T-helper 2 cell treated with Interferon-gamma antibody and Interleukin-4, amounts not matched to agents 100 ng/mL and 5 ng/mL, for 36 hours (primary cell): ENCODE data around the gene PPP2R1B. TPM values are rescaled to one million over a fixed set of nuclear protein-coding genes. Genes with fewer than 3 reads are reported as not detected.
"Not testable (repeated sequence)": the region's sequence is repeated elsewhere in the genome, so short reads cannot be mapped to it uniquely, and the experiment has no call there.

Experiments used
- intact Hi-C: fragments of 100-400 bp; cut with micrococcal nuclease; formaldehyde crosslinking; loops from one replicate; pipeline ENCODE4 v1.15.1; 2023
- total RNA-seq: library from RNA; stranded (reverse); gene quantifications from 2 replicates; pipeline ENCODE4 v1.2.3, GENCODE V29; 2022

Gene PPP2R1B
- total RNA-seq, 1 donor from 2014 or later: 56.3 TPM

DNA sequence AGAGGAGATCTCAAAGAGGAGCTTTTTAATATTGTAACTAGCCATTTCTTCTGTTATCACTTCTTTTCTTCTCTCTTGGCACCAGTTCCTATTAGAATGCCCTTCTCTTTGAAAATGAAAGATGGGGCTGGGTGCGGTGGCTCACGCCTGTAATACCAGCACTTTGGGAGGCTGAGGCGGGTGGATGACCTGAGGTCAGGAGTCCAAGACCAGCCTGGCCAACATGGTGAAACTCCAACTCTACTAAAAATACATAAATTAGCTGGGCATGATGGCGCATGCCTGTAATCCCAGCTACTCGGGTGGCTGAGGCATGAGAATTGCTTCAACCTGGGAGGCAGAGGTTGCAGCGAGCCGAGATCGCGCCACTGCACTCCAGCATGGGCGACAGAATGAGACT is 18.1 kb upstream of the PPP2R1B start:
- intact Hi-C loops: not testable (repeated sequence)

GRCh38 chr11:111782109-111782741 is 16.0 kb upstream of the PPP2R1B start:
- intact Hi-C loops: no loop called here

DNA sequence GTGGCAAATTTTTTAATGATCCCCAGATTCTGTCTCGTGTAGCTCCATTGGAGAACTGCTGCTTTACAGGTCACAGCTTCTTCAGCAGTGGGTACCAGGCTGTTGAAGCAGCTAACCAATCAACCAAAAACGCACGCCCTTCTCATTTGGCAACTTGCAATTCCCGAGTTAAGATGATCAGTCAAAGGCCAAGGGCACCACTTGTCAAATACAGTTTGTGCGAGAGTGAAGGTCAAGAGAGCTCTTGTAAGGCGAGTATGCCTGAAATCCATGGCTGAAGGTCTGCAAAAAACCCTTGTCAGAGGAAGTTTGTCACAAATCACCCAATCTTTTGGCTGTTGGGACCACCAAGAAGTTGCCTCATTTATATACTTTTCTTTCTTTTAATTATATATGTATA is 12.9 kb upstream of the PPP2R1B start:
- intact Hi-C loops: loop anchor here (5.0 kb wide), 1 partner anchor 327 kb away; no protein-coding TSS in a partner anchor

DNA sequence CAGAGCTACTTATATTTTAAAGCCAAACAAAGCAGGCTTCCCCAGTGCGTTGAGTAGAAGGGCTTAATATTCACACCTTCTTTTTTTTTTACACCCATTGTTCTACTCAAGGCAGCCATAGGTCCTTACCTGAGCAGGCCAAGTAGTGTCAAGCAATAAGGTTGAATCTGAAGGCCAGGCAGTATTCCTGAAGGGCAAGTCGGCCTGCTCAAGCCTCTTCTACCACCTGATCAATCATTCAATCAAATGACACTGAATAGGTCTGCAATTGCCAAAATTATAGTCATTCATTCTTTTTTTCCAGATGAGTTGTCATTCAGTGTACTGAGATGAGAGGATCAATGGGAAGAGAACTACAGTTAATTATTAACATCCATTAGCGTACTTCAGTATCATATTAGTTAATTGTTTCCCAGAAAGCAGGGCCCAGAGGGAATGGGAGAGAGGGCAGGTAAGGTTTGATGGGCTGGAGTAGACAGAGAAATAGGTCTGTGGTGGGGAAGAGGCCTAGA is 11.9 kb upstream of the PPP2R1B start:
- intact Hi-C loops: loop anchor here (5.0 kb wide), 1 partner anchor 326 kb away; no protein-coding TSS in a partner anchor

DNA sequence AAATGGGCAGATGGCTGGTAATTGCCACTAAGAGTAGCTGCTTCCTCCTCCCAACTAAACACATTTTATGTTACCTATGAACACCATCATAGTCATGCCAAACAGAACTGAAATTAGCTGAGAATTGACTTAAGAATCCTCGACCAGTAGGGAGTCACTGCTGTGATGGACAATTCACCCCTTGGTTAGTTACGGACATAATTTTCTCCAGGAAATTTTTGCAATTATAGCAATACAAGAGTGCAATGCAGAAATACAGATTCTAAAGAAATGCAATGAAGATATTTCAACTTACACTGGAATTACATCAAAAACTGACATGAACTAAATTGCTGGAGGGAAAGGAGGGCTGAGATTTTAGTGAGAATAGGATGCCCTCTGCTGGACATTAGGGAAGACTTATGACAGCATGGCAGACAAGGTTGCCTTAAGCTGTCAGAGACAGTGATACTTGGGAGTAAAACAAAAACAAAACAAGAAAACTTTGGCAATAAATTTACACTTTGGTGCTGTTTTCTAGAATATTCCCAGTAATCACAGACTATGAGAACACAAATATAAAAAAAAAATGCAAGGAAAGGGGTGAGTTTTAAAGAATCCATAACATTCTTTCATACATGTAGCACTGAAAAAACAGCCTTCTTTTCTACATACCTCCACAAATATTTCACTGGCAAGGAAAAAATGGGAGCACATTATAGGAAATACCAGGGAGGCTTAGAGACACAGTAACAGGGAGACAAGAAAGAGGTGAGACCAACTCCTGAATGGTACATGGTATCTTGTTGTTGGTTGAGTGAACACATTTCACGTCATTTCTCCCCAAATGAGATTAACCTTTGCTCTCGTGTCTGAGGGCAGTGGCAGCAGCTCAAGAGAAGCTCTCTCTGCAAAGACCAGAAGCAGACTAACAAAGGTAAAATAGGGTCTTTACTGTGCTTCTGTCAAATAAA is 11.2 kb upstream of the PPP2R1B start:
- intact Hi-C loops: loop anchor here (1.0 to 5.0 kb wide), 5 partner anchors 64 to 325 kb away; partner anchors contain the start of gene SIK2

- intact Hi-C loops: loop anchor here (1.0 to 5.0 kb wide), 5 partner anchors 65 to 324 kb away; partner anchors contain the start of gene SIK2
Observed at GRCh38 chr11:111776398-111777093, 10.4 kb upstream of the PPP2R1B start.

- intact Hi-C loops: loop anchor here (5.0 kb wide), 1 partner anchor 323 kb away; no protein-coding TSS in a partner anchor
Observed at GRCh38 chr11:111774955-111775710, 8.9 kb upstream of the PPP2R1B start.

- intact Hi-C loops: no loop called here
Observed at GRCh38 chr11:111772535-111772934, 6.3 kb upstream of the PPP2R1B start.

DNA sequence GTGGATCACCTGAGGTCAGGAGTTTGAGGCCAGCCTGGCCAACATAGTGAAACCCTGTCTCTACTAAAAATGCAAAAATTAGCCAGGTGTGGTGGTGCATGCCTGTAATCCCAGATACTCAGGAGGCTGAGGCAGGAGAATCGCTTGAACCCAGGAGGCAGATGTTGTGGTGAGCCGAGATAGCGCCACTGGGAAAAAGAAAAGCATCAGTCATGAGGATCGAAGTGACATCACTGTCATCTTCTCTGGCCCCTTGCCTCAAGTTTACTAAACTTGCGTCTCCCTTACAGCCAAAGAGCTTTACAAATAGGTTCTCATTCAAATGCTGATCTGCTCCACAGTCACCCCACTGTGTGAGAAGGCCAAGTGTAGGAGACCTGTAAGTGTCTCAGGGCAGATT is 5.0 kb upstream of the PPP2R1B start:
- intact Hi-C loops: not testable (repeated sequence)

- intact Hi-C loops: no loop called here
Observed at GRCh38 chr11:111770581-111771134, 4.5 kb upstream of the PPP2R1B start.

DNA sequence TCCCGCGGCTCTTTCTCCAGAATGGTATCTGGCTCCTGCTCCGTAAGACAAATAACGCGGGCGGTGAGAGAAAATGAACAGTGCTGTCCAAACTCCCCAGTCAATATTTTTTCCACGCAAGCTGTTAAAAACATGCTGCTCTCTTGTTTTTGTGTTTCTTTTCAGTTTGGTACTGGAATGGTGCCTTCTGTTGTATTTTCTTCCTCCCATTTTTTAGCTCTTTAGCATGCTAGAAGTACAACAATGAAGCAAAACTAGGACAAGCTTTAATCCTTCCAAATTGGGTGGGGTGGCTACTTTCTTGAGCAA is 599 bp upstream of the PPP2R1B start:
- intact Hi-C loops: loop anchor here (1.0 to 5.0 kb wide), 8 partner anchors 76 to 321 kb away; partner anchors contain the start of genes ALG9, CFAP68, DLAT and FDXACB1

DNA sequence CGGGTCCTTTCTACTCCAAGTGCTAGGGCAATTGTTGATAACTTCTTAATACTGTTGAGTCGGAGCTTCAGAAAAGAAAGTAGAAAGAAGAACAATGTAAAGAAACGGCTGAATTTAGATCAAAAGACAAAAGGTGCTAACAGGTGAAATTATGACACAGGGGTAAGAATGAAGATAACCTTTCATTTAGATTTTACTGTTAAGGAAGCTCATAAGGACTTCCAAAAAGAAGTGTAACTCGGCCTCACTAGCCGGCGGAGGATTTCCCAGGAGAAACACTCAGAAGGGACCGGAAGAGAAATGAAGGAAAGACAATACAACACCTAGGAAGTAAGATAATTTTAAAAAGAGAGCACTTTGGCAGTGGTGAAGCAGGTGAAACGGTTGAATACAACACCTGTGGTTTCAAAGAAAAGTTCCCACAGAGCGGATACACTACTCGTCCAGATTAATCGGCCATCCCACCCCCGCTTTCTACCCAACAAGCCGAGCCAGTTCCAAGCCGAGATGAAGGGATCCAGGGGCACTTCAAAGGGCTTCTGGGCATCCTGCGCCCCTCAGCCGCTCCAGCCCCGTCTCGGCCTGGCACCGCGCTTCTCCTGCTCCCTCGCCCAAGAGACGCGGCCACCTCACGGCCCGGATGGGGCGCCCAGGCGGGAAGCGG is 737 bp downstream of the PPP2R1B start:
- intact Hi-C loops: loop anchor here (5.0 kb wide), 3 partner anchors 77 to 322 kb away; partner anchors contain the start of genes DLAT, SDHD and TIMM8B

GRCh38 chr11:111764621-111765020 is 1.6 kb downstream of the PPP2R1B start:
- intact Hi-C loops: loop anchor here (5.0 kb wide), 3 partner anchors 78 to 323 kb away; partner anchors contain the start of genes DLAT, SDHD and TIMM8B

- intact Hi-C loops: no loop called here
Observed at GRCh38 chr11:111762981-111763643, 3.1 kb downstream of the PPP2R1B start.

- intact Hi-C loops: no loop called here
Observed at GRCh38 chr11:111762526-111762925, 3.7 kb downstream of the PPP2R1B start.

GRCh38 chr11:111761036-111761435 is 5.2 kb downstream of the PPP2R1B start:
- intact Hi-C loops: no loop called here

DNA sequence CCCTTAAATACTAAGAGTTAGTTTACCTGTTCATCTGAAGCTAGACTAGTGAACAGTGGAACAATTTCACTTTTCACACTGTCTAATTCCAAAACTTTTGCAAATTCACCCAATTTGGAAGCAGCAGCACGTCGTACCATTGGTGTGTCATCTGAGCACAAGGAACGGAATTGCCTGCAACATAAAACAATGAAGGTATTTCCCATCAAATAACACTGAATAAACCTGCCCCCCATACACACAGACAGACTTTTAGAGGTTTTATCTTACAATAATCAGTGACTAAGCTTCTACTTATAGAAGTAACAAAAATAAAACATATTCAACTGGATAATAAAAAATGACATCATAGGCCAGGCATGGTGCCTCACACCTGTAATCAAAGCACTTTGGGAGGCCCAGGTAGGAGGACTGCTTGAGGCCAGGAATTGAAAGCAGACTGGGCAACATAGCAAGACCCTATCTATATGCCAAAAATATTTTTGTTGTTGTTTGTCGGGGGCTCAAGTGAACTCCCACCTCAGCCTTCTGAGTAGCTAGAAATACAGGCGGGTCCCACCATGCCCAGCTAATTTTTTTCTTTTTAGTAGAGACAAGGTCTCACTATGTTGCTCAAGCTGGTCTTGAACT is 6.3 kb downstream of the PPP2R1B start:
- intact Hi-C loops: no loop called here

DNA sequence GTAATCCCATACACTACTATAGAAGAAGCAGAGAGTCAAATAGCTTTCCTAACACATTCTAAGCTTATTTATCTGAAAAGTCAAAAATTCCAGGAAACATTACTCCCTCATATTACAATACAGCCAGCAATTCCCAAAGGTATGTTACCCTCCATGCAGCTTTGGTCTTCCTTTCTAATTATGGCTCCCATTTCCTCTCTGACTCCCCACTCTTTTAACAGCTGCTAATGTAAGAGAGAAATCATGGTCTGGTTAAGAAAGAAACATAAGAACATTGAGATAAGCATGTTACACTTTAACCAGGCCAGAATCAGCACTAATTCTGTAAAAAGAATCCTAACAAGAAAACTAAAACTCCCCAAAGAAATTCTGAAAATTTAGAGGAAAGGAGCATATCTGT is 6.8 kb downstream of the PPP2R1B start:
- intact Hi-C loops: no loop called here

- intact Hi-C loops: no loop called here
Observed at GRCh38 chr11:111756097-111756496, 10.1 kb downstream of the PPP2R1B start.
